Effector memory CD4-positive, alpha-beta T cell (primary cell): ENCODE data around the gene GEMIN5.

Source experiments
- DNase-seq, 3 donors: peaks; one replicate each; pipeline ENCODE4 v3.0.0-alpha.2; 2020
- H3K27ac ChIP-seq: 2 replicates; pipeline ENCODE4 v1.7.0; 2013; ENCODE audit warnings: mild to moderate bottlenecking, low read length, moderate library complexity; ENCODE audit not compliant: insufficient read depth, poor library complexity, severe bottlenecking
- H3K27me3 ChIP-seq: replicated peaks from 2 replicates; pipeline ENCODE4 v1.7.0; 2013; ENCODE audit warnings: mild to moderate bottlenecking, low read length; ENCODE audit not compliant: insufficient read depth, control insufficient read depth, poor library complexity, severe bottlenecking
- H3K36me3 ChIP-seq: 2 replicates; pipeline ENCODE4 v1.7.0; 2013; ENCODE audit warnings: mild to moderate bottlenecking, low read length, moderate library complexity; ENCODE audit not compliant: control insufficient read depth, insufficient read depth
- H3K4me1 ChIP-seq: 2 replicates; pipeline ENCODE4 v1.7.0; 2013; ENCODE audit warnings: low read length, mild to moderate bottlenecking; ENCODE audit not compliant: control insufficient read depth, insufficient read depth, poor library complexity, severe bottlenecking
- H3K4me3 ChIP-seq: 2 replicates; pipeline ENCODE4 v1.7.0; 2013; ENCODE audit warnings: low read length, low read depth, mild to moderate bottlenecking; ENCODE audit not compliant: insufficient read depth, poor library complexity, severe bottlenecking
- H3K9me3 ChIP-seq: 2 replicates; pipeline ENCODE4 v1.7.0; 2013; ENCODE audit warnings: mild to moderate bottlenecking, low read length, moderate library complexity; ENCODE audit not compliant: control insufficient read depth

GEMIN5 gene

DNA sequence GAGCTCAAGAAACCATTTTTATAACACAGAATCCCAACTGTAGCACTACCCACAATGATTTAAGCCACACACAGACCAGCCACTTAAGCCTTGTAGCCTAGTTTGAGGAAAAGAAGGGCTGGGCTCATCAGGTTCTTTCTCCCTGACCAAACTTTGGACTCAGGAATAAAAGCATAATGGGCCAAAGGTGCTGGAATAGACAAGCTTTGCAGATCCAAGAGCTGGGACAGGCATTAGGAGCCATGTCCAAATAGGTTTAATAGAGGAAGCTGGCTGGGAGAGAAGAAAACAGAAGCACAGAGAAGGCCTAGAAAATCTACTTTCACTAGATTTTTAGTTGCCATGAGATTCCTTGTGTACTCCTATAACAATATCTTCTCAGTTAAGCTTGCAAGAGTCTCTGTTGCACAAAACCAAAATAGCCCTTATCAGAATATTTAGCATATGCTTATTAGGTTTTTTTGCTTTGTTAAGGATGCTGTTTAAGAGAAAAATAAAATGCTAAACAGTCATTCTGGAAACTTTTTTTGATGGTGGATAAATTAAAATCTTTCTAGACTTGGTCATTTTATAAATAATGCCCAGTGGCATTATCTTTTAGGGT is 41.3 kb downstream of the GEMIN5 start:
- Histone ChIP-seq H3K9me3 (no peaks in the 10 kb centered on the region), H3K36me3 (peaks cover 70% of the 10 kb centered on the region), H3K4me1 (no peaks in the 10 kb centered on the region), H3K27ac (no peak overlapping the region), H3K27me3 (no peaks in the 10 kb centered on the region), H3K4me3 (no peak overlapping the region)
- no peak for DNase-seq

DNA sequence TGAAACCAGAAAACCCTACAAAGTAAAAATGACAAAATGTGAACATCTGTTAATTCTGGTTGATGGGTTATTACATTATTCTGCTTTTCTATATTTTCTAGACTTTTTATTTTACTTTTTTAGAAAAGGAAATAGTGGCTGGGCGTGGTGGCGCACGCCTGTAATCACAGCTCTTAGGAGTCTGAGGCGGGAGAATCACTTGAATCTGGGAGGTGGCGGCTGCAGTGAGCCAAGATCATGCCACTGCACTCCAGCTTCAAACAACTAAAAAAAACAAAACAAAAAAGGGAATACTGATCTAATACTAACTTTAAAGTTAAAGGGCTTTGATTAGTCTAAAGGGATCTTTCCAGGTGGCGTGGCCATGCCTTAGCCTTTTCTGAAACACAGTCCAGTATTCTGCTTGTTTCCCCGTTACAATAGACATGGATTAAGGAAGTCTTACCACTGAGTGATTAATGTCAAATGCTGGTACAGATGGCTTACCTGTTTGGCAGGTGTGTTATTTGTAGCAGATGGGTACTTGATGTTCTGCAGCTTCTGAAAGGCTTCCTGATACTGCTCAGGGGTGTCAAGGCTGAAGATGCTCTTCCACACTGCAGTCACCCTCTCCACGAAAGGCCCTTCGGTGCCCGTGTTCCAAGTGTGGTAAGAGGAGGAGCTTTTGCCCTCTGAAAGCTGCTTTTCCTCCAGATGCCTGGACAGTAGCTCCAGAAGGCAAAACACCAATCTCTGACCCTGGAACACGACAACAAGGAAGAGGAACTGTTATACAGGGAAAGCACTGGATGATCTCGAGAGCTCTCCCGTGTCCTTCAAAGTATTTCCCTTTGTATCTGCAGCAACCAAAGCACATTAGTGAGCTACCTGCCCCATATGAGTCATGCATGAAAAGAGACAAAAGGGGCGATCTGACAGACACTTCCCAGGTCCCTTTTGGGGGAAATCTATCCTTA is 42.1 kb downstream of the GEMIN5 start:
- Histone ChIP-seq H3K9me3 (no peaks in the 10 kb centered on the region), H3K27me3 (no peaks in the 10 kb centered on the region), H3K27ac (no peak overlapping the region), H3K36me3 (peaks cover 70% of the 10 kb centered on the region), H3K4me3 (no peak overlapping the region), H3K4me1 (no peaks in the 10 kb centered on the region)
- no peak for DNase-seq

DNA sequence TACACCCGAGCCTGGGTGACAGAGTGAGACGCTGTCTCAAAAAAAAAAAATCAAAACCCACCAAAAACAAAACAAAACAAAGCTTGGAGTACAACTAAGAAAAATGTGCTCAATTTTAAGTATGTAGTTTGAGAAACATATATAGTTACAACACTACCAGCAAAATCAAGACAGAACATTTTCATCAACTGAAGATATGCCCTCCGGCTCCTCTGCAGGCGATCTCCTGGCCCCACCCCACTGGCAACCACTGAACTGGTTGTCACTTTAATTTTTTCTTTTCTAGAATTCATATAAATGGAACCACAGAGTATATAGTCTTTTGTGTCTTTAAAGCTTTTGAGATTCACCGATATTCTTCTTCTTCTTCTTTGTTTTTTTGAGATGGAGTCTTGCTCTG is 44.6 kb downstream of the GEMIN5 start:
- no peaks in the 10 kb centered on the region for H3K9me3 ChIP-seq

DNA sequence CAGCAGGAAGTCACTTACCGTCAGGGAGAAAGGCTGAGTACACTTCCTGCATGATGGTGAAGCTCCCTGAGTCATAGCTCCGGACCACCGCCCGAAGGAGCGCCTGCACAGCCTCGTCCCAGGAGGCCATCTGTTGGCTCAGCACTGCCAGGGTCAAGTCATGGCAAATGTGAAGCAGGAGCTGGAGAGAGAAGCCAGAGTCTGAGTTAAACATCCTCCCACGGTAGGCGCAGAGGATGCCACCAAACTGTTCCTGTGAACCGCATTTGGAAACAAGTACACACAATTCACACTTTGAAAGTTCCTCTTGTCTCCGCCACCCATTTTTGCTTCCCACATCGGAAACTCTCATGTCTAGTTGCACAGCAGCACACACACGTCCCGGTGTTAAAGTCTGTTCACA is 45.6 kb downstream of the GEMIN5 start:
- Histone ChIP-seq H3K4me3 (no peak overlapping the region), H3K27ac (no peak overlapping the region), H3K27me3 (no peaks in the 10 kb centered on the region), H3K9me3 (no peaks in the 10 kb centered on the region), H3K4me1 (no peaks in the 10 kb centered on the region), H3K36me3 (peaks cover 76% of the 10 kb centered on the region)
- no peak for DNase-seq

More for the DNA sequence above, 44.6 kb downstream of the GEMIN5 start:
- no peak overlapping the region for H3K27ac ChIP-seq
- no peaks in the 10 kb centered on the region for H3K4me1 ChIP-seq
- no peak for DNase-seq
- H3K36me3 ChIP-seq: peaks cover 71% of the 10 kb centered on the region
- H3K27me3 ChIP-seq: no peaks in the 10 kb centered on the region
- H3K4me3 ChIP-seq: no peak overlapping the region

DNA sequence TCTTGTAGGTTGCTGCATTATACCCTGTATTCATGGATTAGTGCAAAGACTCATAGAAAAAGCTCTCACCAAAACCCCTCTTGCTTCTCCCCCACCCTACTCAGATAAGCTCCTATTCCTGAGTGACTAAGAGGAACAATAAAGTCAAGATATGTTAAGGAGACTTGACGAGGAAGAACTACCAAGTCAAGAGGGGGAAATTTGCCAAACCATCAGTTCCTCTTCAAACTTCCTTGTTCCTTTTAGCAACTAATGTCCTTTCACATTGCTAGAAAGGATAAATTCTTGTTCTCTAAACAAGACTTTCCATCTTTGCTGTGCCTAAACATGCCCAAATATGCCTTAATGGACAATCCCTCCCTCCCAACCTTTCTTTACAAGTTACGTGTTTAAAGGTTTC is 52.6 kb downstream of the GEMIN5 start:
- Histone ChIP-seq H3K27me3 (no peaks in the 10 kb centered on the region), H3K27ac (no peak overlapping the region), H3K9me3 (peaks cover 13% of the 10 kb centered on the region), H3K4me3 (no peak overlapping the region), H3K36me3 (peaks cover 35% of the 10 kb centered on the region), H3K4me1 (no peaks in the 10 kb centered on the region)
- no peak for DNase-seq

DNA sequence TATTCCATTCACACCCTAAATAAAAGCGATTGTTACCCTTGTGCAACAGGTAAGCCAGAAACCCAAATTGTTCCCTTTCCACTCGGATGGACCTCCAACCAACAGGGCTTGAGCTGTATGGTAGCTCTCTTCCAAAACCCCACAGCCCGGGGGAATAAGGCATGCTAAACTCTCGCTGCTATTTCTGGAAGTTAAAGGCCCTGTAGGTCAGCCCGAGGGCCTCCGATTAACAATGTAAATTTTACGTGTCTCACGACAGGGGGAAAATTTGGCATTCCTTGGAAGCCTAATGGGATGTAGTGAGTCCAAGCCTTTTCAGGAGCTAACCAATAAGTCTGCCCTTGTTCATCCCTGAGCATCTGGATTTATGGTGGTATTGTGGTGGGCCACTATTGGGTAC is 53.6 kb downstream of the GEMIN5 start:
- Histone ChIP-seq H3K27me3 (no peaks in the 10 kb centered on the region), H3K4me1 (no peaks in the 10 kb centered on the region), H3K27ac (no peak overlapping the region), H3K9me3 (peaks cover 13% of the 10 kb centered on the region), H3K36me3 (peaks cover 28% of the 10 kb centered on the region), H3K4me3 (no peak overlapping the region)
- DNase-seq: no peak

DNA sequence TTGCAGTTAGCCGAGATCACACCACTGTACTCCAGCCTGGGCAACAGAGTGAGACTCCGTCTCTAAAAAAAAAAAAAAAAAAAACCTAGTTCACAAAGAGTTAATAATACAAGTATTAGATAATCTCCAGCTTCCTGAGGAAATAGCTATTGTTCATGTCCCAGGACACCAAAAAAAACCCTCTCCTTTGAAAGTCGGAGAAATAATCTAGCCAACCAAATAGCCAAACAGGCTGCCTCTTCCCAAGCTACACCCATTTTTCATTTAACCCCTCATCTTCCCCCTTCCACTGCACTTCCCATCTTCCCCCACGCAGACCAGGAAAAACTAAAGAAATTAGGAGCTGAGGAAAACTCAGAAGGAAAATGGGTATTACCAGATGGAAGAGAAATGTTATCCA is 56.0 kb downstream of the GEMIN5 start:
- Histone ChIP-seq H3K27me3 (no peaks in the 10 kb centered on the region), H3K9me3 (peaks cover 21% of the 10 kb centered on the region), H3K36me3 (peaks cover 17% of the 10 kb centered on the region), H3K4me1 (no peaks in the 10 kb centered on the region), H3K27ac (no peak overlapping the region), H3K4me3 (no peak overlapping the region)
- no peak for DNase-seq

DNA sequence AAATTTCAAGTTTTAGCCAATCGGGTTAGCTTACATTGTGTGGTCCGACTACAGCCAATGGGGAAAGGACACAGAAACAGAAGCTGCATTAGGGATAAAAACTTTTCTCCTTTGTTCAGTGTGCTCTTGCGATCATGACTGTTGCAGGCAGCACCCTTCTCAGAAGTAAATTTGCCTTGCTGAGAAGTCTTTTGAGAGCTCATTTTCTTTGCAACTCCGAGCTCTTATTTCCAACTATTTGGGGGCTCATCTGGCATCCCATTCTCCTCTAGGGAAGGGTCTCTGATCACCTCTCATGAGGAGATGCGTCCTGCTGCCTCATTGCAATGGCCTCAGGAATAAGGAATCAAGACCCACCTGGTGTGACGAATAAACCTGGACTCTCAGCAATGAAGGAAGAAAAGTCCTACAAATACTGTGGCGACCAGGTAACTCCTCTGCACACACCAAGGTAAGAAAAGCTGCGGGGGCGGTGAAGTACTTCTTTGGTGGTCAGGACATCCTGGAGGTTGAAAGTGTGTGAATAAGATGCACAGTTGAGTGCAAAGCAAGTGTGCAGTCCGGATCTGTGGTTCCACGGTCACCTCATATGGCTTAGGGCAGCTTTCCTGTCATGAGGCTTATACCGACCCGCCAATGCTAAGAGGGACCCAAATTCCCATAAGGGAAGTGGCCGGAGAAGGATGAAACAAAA is 59.2 kb downstream of the GEMIN5 start:
- Histone ChIP-seq H3K27me3 (no peaks in the 10 kb centered on the region), H3K4me3 (no peak overlapping the region), H3K27ac (no peak overlapping the region), H3K4me1 (no peaks in the 10 kb centered on the region), H3K9me3 (peaks cover 8% of the 10 kb centered on the region), H3K36me3 (peaks cover 42% of the 10 kb centered on the region)
- no peak for DNase-seq

DNA sequence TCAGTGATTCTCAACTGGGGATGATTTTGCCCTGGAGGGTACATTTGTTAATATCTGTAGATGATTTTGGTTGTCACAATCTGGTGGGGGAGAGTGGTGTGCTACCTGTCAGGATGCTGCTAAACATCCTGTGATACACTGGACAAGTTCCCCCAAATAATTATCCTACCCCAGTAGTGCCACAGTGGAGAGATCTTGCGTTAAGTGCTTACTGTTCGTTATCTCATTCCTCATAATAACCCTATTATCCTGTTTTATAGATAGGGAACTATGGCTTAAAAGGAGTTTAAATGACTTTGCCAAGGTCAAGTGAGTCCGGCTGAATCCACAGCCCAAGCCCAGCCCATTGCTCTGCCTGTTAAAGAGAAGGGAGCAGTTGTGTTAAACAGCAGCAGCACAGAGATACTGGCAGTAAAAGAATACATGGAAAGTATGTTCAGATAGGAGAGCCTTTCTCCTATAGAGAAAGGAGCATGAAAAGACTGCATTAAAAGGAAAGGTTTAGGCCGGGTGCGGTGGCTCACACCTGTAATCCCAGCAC is 64.2 kb downstream of the GEMIN5 start:
- Histone ChIP-seq H3K36me3 (peaks cover 61% of the 10 kb centered on the region), H3K27ac (no peak overlapping the region), H3K4me1 (no peaks in the 10 kb centered on the region), H3K27me3 (no peaks in the 10 kb centered on the region), H3K9me3 (peaks cover 4% of the 10 kb centered on the region), H3K4me3 (no peak overlapping the region)
- no peak for DNase-seq
